Activated CD4-positive, CD25-positive, alpha-beta regulatory T cell treated with anti-CD3 and anti-CD28 coated beads, Interleukin-2, amount 50 U/mL, for 72 hours (primary cell): ENCODE data around the gene VKORC1.
"Not testable (repeated sequence)": the region's sequence is repeated elsewhere in the genome, so short reads cannot be mapped to it uniquely, and the experiment has no call there.

ENCODE experiments used
- DNase-seq: peaks from one replicate; pipeline ENCODE4 v3.0.0; 2021

Gene VKORC1

DNA sequence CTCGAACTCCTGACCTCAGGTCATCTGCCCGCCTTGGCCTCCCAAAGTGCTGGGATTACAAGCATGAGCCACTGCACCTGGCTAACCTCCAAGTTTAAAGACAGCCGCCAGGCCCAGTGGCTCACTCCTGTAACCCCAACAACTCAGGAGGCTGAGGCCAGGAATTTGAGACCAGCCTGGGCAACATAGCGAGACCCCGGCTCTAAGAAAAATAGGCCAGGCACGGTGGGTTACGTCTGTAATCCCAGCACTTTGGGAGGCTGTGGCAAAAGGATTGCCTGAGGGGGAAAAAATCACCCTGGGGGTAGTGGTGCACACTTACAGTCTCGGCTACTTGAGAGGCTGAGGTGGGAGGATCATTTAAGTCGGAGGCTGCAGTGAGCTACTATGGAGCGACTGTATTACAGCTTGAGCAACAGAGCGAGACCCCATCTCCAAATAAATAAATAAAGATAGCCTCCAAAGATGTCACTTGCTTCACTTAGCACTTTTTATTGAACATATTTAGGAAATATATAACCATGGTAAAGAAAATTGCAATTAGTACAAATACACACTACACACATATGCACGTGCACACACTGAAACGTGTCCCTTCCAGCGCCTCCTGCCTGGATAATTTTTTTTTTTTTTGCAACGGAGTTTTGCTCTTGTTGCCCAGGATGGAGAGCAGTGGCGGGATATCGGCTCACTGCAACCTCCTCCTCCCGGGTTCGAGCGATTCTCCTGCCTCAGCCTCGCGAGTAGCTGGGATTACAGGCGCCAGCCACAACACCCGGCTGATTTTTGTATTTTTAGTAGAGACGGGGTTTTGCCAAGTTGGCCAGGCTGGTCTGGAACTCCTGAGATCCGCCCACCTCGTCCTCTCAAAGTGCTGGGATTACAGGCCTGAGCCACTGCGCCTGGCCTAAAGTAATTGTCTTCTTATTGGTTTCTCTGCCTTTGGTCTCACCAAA lies 12.2 kb upstream of the VKORC1 start:
- no peak for DNase-seq

- peak; percentile 89 for DNase-seq
These were observed 11.1 kb upstream of the VKORC1 start for GRCh38 chr16:31105677-31106213.

GRCh38 chr16:31100876-31101641 lies 6.5 kb upstream of the VKORC1 start:
- not testable (repeated sequence) for DNase-seq

- DNase-seq: no peak
These were observed 5.5 kb upstream of the VKORC1 start for GRCh38 chr16:31099860-31100638.

- DNase-seq: no peak
These were observed 541 bp downstream of the VKORC1 start for GRCh38 chr16:31094088-31094423.

DNA sequence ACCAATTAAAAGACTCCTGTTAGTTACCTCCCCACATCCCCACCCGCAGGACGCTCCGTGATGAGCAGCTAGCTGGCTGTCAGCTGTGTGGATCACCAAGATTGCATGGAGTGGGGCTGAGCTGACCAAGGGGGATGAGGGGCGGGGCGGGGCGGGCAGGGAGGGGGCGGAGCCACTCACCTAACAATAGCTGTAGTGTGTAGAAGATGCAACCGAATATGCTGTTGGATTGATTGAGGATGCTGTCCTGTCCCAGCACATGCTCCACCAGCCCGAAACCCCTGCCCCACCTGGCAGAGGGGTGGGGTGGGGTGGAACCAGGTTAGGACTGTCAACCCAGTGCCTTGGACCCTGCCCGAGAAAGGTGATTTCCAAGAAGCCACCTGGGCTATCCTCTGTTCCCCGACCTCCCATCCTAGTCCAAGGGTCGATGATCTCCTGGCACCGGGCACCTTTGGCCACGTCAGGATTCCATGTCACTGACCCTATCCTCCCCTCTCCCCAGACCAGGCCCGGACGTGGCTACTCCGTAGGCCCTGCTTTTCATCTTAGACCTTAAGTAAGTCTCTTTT lies 1.4 kb downstream of the VKORC1 start:
- no peak for DNase-seq

DNA sequence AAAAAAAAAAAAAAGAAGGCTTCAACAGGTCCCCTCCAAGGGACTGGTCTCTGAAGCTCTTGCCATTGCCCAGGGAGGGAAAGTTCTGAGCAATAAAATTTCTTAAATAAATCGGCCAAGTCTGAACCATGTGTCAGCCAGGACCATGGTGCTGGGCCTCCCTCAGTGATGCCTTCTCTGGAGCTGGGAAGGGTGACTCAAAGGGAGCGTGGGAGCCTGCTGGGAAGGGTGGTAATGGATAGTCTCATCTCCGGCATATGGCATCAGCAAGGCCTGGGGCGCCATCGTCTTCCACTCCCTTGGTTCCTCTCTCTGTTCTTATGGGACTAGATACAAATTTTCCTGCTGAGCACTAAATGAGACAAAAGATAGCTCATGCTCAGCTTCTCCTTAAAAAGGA lies 2.3 kb downstream of the VKORC1 start:
- no peak for DNase-seq

- no peak for DNase-seq
These were observed 4.1 kb downstream of the VKORC1 start for GRCh38 chr16:31090540-31090939.

GRCh38 chr16:31089199-31089598 lies 5.4 kb downstream of the VKORC1 start:
- DNase-seq: no peak

GRCh38 chr16:31088459-31089183 lies 6.0 kb downstream of the VKORC1 start, which contains the start of gene PRSS53:
Gene PRSS53 (minus strand): TSS chr16:31088943. CDS start chr16:31088809, 134 bp downstream.
- DNase-seq: no peak

DNA sequence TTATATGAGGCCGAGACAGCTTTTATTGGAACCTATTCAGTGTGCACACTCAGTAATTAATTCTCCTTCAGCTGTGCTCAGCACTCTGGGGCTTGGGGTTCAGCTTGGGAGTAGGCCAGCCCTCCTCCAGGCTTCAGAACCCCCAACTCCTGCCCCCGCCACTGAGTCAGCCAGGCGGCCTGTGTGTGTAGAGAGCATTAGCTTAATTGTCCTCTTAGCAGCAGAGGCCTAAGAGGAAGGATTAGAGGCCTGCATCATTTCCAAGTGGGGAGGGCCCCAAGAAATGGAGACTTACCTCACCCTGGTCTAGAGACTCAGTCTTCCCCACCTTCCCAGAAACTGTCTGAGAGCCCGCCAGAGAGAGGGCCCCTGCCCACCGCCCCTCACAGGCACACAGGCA lies 6.6 kb downstream of the VKORC1 start:
- DNase-seq: no peak

GRCh38 chr16:31087481-31087880 lies 7.1 kb downstream of the VKORC1 start:
- no peak for DNase-seq

DNA sequence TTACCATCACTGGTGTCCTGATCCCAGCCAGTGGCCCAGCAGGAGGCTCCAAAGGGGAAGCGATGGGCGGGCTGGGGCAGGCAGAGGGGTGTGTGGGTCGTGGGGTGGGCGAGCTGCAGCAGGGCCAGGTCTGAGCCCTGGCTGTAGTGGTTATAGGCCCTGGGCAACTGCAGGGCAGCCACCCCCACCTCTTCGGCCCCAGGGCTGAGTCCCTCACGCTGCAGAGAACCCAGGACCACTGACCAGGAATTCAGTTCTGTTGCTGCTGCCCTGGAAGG lies 8.0 kb downstream of the VKORC1 start:
- DNase-seq: no peak

DNA sequence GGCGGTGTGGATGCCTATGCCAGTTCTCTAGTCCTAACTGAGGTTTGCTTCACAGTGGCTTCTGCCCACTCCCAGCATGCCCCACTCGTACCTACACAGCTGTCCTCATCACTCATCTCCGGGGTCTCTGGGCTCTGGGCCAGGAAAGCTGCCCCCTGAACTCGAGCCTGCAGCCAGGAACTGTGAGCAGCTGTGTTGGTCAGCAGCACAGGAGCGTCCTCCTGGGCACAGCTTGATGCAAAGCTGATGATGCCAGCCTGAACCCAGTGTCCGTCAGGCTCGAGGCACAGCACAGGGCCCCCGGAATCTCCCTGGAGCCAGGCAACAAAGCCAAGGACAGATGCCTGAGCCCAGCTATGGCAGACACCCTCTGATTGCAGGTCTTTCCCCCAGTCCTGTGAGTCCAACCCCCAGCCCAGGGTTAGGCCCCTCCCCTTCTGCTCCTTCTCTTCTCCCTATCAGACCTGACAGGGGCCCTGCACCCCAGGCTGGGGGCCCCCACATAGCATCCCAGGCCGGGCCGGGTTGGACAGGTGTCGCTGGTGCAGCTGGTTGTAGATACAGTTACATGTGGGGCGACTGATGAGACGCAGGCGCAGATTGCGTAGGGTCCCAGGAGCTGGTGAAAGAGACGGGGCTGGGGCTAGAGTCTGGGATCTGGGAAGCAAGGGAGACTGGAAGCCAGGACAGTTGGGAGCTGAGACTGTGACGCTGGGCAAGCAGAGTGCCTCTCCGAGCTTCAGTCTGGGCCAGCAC lies 8.5 kb downstream of the VKORC1 start:
- DNase-seq: no peak

DNA sequence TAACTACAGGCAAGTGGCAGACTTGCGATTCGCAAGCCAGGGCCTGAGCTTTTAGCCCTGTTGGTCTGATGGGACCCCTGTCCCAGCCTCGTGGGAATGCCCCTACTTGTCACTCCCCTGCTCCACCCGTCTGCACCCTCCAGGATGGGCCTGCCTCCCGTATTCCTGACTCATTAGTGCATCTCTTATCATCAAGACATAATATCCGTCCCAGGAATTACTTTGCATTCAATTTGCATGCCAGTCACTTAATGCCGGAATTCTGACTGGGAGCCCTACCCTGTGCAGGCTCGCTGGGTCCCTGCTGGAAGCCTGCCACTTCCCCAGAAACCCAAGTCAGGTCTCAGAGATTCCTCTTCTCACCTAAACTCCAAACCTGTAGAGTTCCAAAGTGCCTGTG lies 9.2 kb downstream of the VKORC1 start:
- DNase-seq: no peak

- DNase-seq: no peak
These were observed 9.9 kb downstream of the VKORC1 start for GRCh38 chr16:31084584-31085302.

GRCh38 chr16:31083981-31084380 lies 10.6 kb downstream of the VKORC1 start:
- no peak for DNase-seq

- DNase-seq: no peak
These were observed 11.0 kb downstream of the VKORC1 start for GRCh38 chr16:31083556-31083955.

- DNase-seq: no peak
These were observed 11.5 kb downstream of the VKORC1 start for GRCh38 chr16:31083081-31083480.

GRCh38 chr16:31082368-31083045 lies 12.1 kb downstream of the VKORC1 start:
- DNase-seq: no peak
